HCT116 (cell line): Measurements from ENCODE around the gene ADPRHL1. TPM values are rescaled to one million over a fixed set of nuclear protein-coding genes. Genes with fewer than 3 reads are reported as not detected.

Experiments
- ATAC-seq: fragments of 200-7000 bp; cut with Tn5 transposase; 2 replicates; pipeline ENCODE4 v1.9.1; 2020; ENCODE audit warnings: mild to moderate bottlenecking, moderate library complexity
- BruUV-seq: library from RNA; stranded (reverse); fragments of 400-500 nt; replicated peaks from 2 replicates; lab custom pipeline; 2021; lab: Mats Ljungman, UMichigan
- CTCF ChIA-PET: fragments of 300-600 bp; sonication (Branson Sonifier 250); formaldehyde crosslinking; loops from one replicate; lab custom pipeline; 2021; ENCODE audit warnings: antibody characterized with exemption; lab: Charles Lee
- POLR2A ChIA-PET: fragments of 300-600, 350-600 bp; sonication (Branson Sonifier 250); formaldehyde crosslinking; loops from one replicate; lab custom pipeline; 2021; ENCODE audit warnings: antibody characterized with exemption; lab: Charles Lee
- RAD21 ChIA-PET, 2 experiments: fragments of 300-600 bp; sonication (Branson Sonifier 250); formaldehyde crosslinking; loops; one replicate each; lab custom pipeline; 2023; ENCODE audit warnings: low total read pairs in 2 of 2; ENCODE audit not compliant: uncharacterized antibody in 2 of 2, unreplicated experiment in 2 of 2, low non-redundant PET in 1 of 2; lab: Charles Lee
- DNase-seq: peaks from one replicate; pipeline ENCODE4 v3.0.0-alpha.2; 2010; ENCODE audit warnings: low read depth, low spot score
- H2AFZ ChIP-seq: fragments of 200-600 bp; shearing (Covaris generic), sonication (generic); 2 replicates; pipeline ENCODE4 v1.6.1; 2017; ENCODE audit warnings: low read depth, mixed run types, mixed read lengths, antibody characterized with exemption, low read length; ENCODE audit not compliant: poor library complexity, severe bottlenecking
- H3K27ac ChIP-seq: 2 replicates; pipeline ENCODE4 v1.5.1; 2012; ENCODE audit warnings: low read depth, low read length
- H3K27me3 ChIP-seq: fragments of 200-600 bp; sonication (generic); 2 replicates; pipeline ENCODE4 v1.6.1; 2016; ENCODE audit warnings: mixed run types, low read length, mixed read lengths; ENCODE audit not compliant: insufficient read depth
- H3K36me3 ChIP-seq, 2 experiments: fragments of 200-500 bp in 1 of 2; fragments of 200-600 bp in 1 of 2; sonication (Bioruptor generic) in 1 of 2; sonication (generic) in 1 of 2; 2 replicates each; pipeline versions ENCODE4 v1.5.1 to v1.6.1; 2014 to 2016; ENCODE audit warnings: low read length in 2 of 2, inconsistent platforms in 1 of 2, mixed read lengths in 1 of 2, mixed run types in 1 of 2; ENCODE audit not compliant: insufficient read depth in 2 of 2, control insufficient read depth in 1 of 2
- H3K4me1 ChIP-seq, 2 experiments: fragments of 200-600 bp in 1 of 2; sonication (generic) in 1 of 2; 2 replicates each; pipeline versions ENCODE4 v1.5.1 to v1.6.1; 2012 to 2017; ENCODE audit warnings: low read length in 2 of 2, inconsistent platforms in 1 of 2, mild to moderate bottlenecking in 1 of 2, mixed read lengths in 1 of 2, mixed run types in 1 of 2, moderate library complexity in 1 of 2; ENCODE audit not compliant: insufficient read depth in 2 of 2, control insufficient read depth in 1 of 2
- H3K4me2 ChIP-seq: fragments of 200-600 bp; sonication (generic); 2 replicates; pipeline ENCODE4 v1.6.1; 2017; ENCODE audit warnings: mixed run types, low read length, mixed read lengths
- H3K4me3 ChIP-seq, 2 experiments: fragments of 200-600 bp in 1 of 2; sonication (generic) in 1 of 2; replicated peaks in 1 of 2; 2 replicates each; pipeline ENCODE4 v1.5.1; 2011 to 2016; ENCODE audit warnings: low read length in 2 of 2, control low read depth in 1 of 2, low read depth in 1 of 2, mild to moderate bottlenecking in 1 of 2, mixed read lengths in 1 of 2, mixed run types in 1 of 2
- H3K79me2 ChIP-seq: fragments of 200-600 bp; sonication (generic); 2 replicates; pipeline ENCODE4 v1.6.1; 2017; ENCODE audit warnings: mild to moderate bottlenecking, mixed run types, low read length, moderate library complexity, mixed read lengths; ENCODE audit not compliant: insufficient read depth
- H3K9ac ChIP-seq: fragments of 200-600 bp; sonication (generic); 2 replicates; pipeline ENCODE4 v1.6.1; 2016; ENCODE audit warnings: low read length, mixed read lengths
- H3K9me2 ChIP-seq: fragments of 200-600 bp; sonication (generic), shearing (Covaris generic); 2 replicates; pipeline ENCODE4 v1.6.1; 2017; ENCODE audit warnings: mixed run types, mild to moderate bottlenecking, moderate library complexity; ENCODE audit not compliant: insufficient read depth
- H3K9me3 ChIP-seq, 2 experiments: fragments of 200-500 bp in 1 of 2; fragments of 200-600 bp in 1 of 2; sonication (Bioruptor generic) in 1 of 2; sonication (generic) in 1 of 2; 2 replicates each; pipeline ENCODE4 v1.6.1; 2014 to 2017; ENCODE audit warnings: low read length in 2 of 2, mixed read lengths in 2 of 2, inconsistent platforms in 1 of 2, low read depth in 1 of 2, mild to moderate bottlenecking in 1 of 2, mixed run types in 1 of 2, moderate library complexity in 1 of 2; ENCODE audit not compliant: control insufficient read depth in 1 of 2, insufficient read depth in 1 of 2
- H4K20me1 ChIP-seq: fragments of 200-600 bp; sonication (generic), shearing (Covaris generic); 2 replicates; pipeline ENCODE4 v1.6.1; 2017; ENCODE audit warnings: mixed run types, mild to moderate bottlenecking, moderate library complexity; ENCODE audit not compliant: insufficient read depth
- ATF3 ChIP-seq: IDR thresholded peaks from 2 replicates; pipeline ENCODE4 v1.6.1; 2012
- CEBPB ChIP-seq: IDR thresholded peaks from 2 replicates; pipeline ENCODE4 v1.6.1; 2012; ENCODE audit warnings: low read depth
- CTCF ChIP-seq, 3 experiments: fragments of 200-600 bp in 1 of 3; sonication (generic) in 1 of 3; IDR thresholded peaks in 2 of 3; conservative IDR thresholded peaks in 1 of 3; 2 replicates each; pipeline ENCODE4 v1.5.1; 2012 to 2017; ENCODE audit warnings: low read depth in 2 of 3, low read length in 2 of 3, antibody characterized with exemption in 1 of 3, borderline replicate concordance in 1 of 3, control low read depth in 1 of 3, mild to moderate bottlenecking in 1 of 3, mixed read lengths in 1 of 3, mixed run types in 1 of 3, moderate library complexity in 1 of 3; ENCODE audit not compliant: insufficient read depth in 1 of 3
- EZH2 ChIP-seq: fragments of 200-600 bp; sonication (generic); IDR thresholded peaks from 2 replicates; pipeline ENCODE4 v1.6.1; 2017; ENCODE audit warnings: antibody characterized with exemption, mixed run types
- EZH2phosphoT487 ChIP-seq: fragments of 200-600 bp; IDR thresholded peaks from 2 replicates; pipeline ENCODE4 v1.6.1; 2018; ENCODE audit warnings: antibody characterized with exemption, borderline replicate concordance
- FOSL1 ChIP-seq: IDR thresholded peaks from 2 replicates; pipeline ENCODE4 v1.6.1; 2012; ENCODE audit warnings: low read depth
- JUND ChIP-seq: IDR thresholded peaks from 2 replicates; pipeline ENCODE4 v1.6.1; 2012
- POLR2A ChIP-seq: IDR thresholded peaks from 2 replicates; pipeline ENCODE4 v1.7.0; 2011; ENCODE audit warnings: borderline replicate concordance; ENCODE audit not compliant: insufficient read depth, insufficient read length; ENCODE audit errors: extremely low read depth
- RAD21 ChIP-seq: IDR thresholded peaks from 2 replicates; pipeline ENCODE4 v1.6.1; 2012; ENCODE audit warnings: low read depth, mild to moderate bottlenecking
- SIN3A ChIP-seq: IDR thresholded peaks from 2 replicates; pipeline ENCODE4 v1.6.1; 2012; ENCODE audit warnings: low read depth
- SP1 ChIP-seq: IDR thresholded peaks from 2 replicates; pipeline ENCODE4 v1.6.1; 2012; ENCODE audit warnings: low read depth
- SRF ChIP-seq: IDR thresholded peaks from 2 replicates; pipeline ENCODE4 v1.6.1; 2012; ENCODE audit warnings: low read depth
- TCF7L2 ChIP-seq: IDR thresholded peaks from 2 replicates; pipeline ENCODE4 v1.7.0; 2011; ENCODE audit warnings: borderline replicate concordance, inconsistent platforms; ENCODE audit not compliant: insufficient read depth, insufficient read length; ENCODE audit errors: extremely low read depth
- YY1 ChIP-seq: IDR thresholded peaks from 2 replicates; pipeline ENCODE4 v1.6.1; 2011; ENCODE audit warnings: low read length, low read depth, moderate library complexity, mild to moderate bottlenecking; ENCODE audit not compliant: insufficient replicate concordance; ENCODE audit errors: extremely low read depth
- ZFX ChIP-seq: fragments of 450-650 bp; IDR thresholded peaks from 2 replicates; pipeline ENCODE4 v1.6.1; 2017
- ZNF274 ChIP-seq: fragments of 200-500 bp; sonication (Bioruptor generic); IDR thresholded peaks from 2 replicates; pipeline ENCODE4 v1.6.1; 2014; ENCODE audit warnings: mild to moderate bottlenecking, low read depth, low read length, inconsistent platforms
- intact Hi-C: fragments of 100-400 bp; cut with micrococcal nuclease; formaldehyde crosslinking; loops from 2 replicates; pipeline ENCODE4 v1.10.0; 2022
- total RNA-seq: library from RNA; stranded (reverse); gene quantifications from one replicate; pipeline ENCODE4 v1.2.1, GENCODE V29; 2021; ENCODE audit not compliant: unreplicated experiment
- TF ChIP-seq, protein P1 (sequence below): IDR thresholded peaks from 2 replicates; pipeline ENCODE4 v1.6.1; 2012
- TF ChIP-seq, protein P2 (sequence below): IDR thresholded peaks from 2 replicates; pipeline ENCODE4 v1.6.1; 2012; ENCODE audit warnings: low read depth
- TF ChIP-seq, protein P3 (sequence below): IDR thresholded peaks from 2 replicates; pipeline ENCODE4 v1.6.1; 2011; ENCODE audit warnings: mild to moderate bottlenecking, low read length, moderate library complexity; ENCODE audit not compliant: insufficient replicate concordance; ENCODE audit errors: extremely low read depth

ADPRHL1 gene
- total RNA-seq, 1 experiment from 2014 or later = 12.6 TPM

GRCh38 chr13:113354831-113355610 is 98.3 kb downstream of the ADPRHL1 start:
- Histone ChIP-seq H3K9me2 (no peaks in the 10 kb centered on the region), H3K27ac (no peak overlapping the region), H3K4me3 (no peak overlapping the region), H4K20me1 (no peaks in the 10 kb centered on the region), H3K79me2 (no peaks in the 10 kb centered on the region), H3K9ac (no peak overlapping the region), H3K36me3 (no peaks in the 10 kb centered on the region), H3K27me3 (no peaks in the 10 kb centered on the region), H3K4me2 (no peak overlapping the region), H3K4me1 (0 out of 4 replicates have a peak, but pooled peaks cover 0 to 4% of the 10 kb centered on the region in 2 experiments), H3K9me3 (no peaks in the 10 kb centered on the region), H2AFZ (no peak overlapping the region)
- ChIA-PET RAD21 (no interaction called here), POLR2A (no interaction called here), CTCF (no interaction called here)
- TF ChIP-seq FOSL1 = no peak
- no peak for TF ChIP-seq JUND
- TF ChIP-seq, protein P1, sequence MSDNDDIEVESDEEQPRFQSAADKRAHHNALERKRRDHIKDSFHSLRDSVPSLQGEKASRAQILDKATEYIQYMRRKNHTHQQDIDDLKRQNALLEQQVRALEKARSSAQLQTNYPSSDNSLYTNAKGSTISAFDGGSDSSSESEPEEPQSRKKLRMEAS = no peak
- TF ChIP-seq SRF = no peak
- TF ChIP-seq TCF7L2 = no peak
- TF ChIP-seq CEBPB = no peak
- no peak for TF ChIP-seq POLR2A
- TF ChIP-seq ZNF274 = no peak
- TF ChIP-seq YY1 = no peak
- TF ChIP-seq CTCF (IDR thresholded peaks at IDR 0.05 in 2 of 3, conservative IDR thresholded peaks at IDR 0.05 in 1 of 3; ENCODE audit: borderline replicate concordance in 1 of 3, insufficient read depth in 1 of 3, low read depth in 2 of 3, low read length in 2 of 3) = no peak
- TF ChIP-seq, protein P2, sequence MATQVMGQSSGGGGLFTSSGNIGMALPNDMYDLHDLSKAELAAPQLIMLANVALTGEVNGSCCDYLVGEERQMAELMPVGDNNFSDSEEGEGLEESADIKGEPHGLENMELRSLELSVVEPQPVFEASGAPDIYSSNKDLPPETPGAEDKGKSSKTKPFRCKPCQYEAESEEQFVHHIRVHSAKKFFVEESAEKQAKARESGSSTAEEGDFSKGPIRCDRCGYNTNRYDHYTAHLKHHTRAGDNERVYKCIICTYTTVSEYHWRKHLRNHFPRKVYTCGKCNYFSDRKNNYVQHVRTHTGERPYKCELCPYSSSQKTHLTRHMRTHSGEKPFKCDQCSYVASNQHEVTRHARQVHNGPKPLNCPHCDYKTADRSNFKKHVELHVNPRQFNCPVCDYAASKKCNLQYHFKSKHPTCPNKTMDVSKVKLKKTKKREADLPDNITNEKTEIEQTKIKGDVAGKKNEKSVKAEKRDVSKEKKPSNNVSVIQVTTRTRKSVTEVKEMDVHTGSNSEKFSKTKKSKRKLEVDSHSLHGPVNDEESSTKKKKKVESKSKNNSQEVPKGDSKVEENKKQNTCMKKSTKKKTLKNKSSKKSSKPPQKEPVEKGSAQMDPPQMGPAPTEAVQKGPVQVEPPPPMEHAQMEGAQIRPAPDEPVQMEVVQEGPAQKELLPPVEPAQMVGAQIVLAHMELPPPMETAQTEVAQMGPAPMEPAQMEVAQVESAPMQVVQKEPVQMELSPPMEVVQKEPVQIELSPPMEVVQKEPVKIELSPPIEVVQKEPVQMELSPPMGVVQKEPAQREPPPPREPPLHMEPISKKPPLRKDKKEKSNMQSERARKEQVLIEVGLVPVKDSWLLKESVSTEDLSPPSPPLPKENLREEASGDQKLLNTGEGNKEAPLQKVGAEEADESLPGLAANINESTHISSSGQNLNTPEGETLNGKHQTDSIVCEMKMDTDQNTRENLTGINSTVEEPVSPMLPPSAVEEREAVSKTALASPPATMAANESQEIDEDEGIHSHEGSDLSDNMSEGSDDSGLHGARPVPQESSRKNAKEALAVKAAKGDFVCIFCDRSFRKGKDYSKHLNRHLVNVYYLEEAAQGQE = no peak
- no peak for TF ChIP-seq SP1
- no peak for TF ChIP-seq RAD21
- no peak for TF ChIP-seq EZH2phosphoT487
- TF ChIP-seq SIN3A = no peak
- no peak for TF ChIP-seq ATF3
- TF ChIP-seq, protein P3, sequence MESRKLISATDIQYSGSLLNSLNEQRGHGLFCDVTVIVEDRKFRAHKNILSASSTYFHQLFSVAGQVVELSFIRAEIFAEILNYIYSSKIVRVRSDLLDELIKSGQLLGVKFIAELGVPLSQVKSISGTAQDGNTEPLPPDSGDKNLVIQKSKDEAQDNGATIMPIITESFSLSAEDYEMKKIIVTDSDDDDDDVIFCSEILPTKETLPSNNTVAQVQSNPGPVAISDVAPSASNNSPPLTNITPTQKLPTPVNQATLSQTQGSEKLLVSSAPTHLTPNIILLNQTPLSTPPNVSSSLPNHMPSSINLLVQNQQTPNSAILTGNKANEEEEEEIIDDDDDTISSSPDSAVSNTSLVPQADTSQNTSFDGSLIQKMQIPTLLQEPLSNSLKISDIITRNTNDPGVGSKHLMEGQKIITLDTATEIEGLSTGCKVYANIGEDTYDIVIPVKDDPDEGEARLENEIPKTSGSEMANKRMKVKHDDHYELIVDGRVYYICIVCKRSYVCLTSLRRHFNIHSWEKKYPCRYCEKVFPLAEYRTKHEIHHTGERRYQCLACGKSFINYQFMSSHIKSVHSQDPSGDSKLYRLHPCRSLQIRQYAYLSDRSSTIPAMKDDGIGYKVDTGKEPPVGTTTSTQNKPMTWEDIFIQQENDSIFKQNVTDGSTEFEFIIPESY = no peak
- TF ChIP-seq ZFX = no peak
- no peak for TF ChIP-seq EZH2
- no peak for ATAC-seq
- intact Hi-C loops = no loop called here
- BruUV-seq = no TSS peak
- DNase-seq = no peak
